HG03103 (cell line): Measurements from ENCODE around the gene MIPEP.

Experiments used
- ATAC-seq: cut with Tn5 transposase; IDR thresholded peaks from one replicate; pipeline ENCODE4 v1.9.1; 2021; ENCODE audit warnings: low read depth; ENCODE audit not compliant: unreplicated experiment

MIPEP gene

DNA sequence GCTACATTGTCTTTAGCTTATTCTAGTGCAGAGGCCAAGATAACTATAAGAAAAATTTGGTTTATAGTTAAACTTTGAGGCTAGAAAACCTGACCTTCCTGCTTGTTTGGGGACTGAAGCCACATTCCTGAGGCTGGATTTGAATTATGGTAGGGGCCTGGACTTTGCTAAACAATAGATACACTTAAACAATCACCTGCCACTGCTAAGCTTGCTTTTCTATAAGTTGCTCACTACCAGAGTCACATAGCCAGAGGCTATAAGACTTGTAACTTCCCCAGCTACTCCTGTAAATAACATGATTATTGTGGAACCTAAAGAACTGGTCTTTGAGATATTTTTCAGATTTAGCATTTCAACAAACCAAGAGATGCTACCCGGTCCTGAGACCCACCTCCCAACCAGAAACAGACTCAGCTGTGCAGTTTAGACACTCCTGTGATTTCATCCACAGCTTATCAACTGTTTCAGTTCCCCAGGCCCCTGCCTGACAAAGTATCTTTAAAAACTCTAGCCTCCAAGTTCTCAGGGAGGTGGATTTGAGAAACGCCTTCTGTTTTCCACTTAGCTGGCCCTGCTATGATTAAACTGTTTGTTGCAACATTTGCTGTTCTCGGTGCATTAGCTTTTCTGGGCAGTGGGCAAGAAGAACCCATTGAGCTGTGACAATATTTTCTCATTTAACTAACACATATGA, 77.7 kb downstream of the MIPEP start:
- ATAC-seq, result no peak

DNA sequence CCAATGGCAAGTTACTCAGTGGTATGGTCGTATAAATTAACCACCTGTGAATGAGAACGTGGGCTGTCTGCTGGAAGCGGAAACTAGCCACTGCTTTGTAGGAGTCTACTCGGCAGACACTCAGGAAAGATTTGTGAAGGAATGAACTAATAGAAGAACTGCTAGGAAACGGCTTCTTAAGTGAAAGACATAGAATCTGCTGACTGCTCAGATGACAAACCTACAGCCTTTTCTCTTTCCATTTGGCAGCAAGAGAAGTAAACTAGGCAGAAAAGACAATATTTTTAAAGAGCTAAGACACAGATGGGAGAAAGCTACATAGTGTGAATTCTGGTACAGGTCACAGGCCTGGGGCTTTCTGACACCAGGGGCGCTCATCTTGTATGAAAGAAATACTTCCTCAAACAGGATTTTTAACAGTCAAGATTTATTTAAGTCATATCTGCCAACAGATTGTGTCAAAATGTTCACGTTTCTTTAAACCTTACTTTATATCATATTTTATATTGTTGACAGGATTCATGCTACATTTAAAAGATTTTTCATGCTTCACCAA, 78.4 kb downstream of the MIPEP start:
- ATAC-seq, result no peak

DNA sequence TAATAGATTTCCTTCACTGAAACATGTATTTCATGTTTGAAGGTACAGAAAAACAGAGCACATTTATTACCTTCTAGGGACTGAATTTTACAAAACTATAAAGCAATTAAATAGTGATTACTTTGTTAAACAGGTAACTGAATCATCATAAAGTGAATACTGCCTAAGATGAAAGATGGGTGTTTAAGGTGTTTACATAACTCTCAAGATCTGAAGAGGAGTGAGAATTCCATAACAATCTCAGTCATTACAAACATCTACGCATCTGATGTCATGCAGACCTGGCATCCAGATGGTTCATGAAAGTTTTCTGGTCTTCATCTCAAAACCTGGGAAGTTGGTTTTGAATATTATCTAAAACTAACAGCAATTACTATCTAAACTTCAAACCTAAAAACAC, 80.4 kb downstream of the MIPEP start:
- ATAC-seq, result no peak

- ATAC-seq, result peak; percentile 12
These were observed 82.2 kb downstream of the MIPEP start for GRCh38 chr13:23806874-23807526.

DNA sequence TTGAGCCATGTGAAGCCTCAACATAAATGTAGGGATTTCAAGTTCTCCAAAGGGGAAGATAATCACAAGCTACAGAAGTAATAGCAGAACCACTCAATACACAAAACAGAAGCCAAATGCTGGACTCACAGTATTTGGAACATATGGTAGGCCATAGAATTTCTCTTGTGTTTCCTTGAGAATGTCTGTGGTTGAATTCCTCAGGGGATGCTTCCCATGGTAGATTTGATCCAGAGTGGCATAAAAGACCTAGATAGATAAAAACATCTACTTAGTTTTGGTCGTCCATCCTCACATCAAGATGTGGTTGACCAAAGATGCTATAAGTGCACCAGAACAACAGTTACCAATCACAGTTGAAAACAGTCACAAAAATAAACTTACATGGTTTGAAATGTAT, 83.4 kb downstream of the MIPEP start:
- ATAC-seq, result no peak

DNA sequence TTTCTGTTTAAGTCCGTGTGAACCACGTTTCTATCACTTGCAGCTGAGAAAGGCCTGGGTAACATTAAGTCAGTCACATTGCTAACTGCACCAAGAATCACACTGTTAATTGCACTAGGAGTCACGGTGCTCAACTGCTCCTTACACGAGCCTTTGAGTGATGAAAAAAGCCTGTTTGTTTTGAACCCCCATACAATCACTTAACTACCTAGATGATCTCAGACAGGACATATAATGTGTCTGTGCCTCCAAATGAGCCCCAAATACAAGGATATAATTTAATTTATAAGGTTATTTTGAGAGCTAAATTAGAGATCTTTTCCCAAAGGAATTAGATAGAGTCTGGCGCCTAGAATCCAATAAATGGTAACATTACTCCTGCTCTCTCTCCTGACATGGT, 84.1 kb downstream of the MIPEP start:
- ATAC-seq, result no peak

- ATAC-seq, result no peak
These were observed 85.0 kb downstream of the MIPEP start for GRCh38 chr13:23804166-23804565.

DNA sequence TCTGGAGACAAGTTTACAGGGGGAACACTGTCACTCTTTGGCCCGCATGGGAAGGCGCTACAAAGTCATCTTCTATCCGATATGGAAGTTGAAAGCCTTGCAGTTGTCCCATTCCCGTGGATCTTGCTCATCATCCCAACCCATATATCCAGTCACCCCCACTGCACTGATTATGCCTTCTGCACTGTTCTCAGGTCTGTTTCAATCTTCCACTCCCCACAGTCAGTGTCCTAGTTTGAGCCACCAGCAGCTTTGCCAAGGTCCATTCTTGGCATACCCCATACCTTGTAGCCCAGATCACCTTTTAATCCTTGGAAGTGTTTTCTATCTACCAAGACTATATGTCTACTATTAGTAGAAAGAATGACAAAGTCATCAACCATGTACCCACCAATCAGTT, 88.1 kb downstream of the MIPEP start:
- ATAC-seq, result no peak

GRCh38 chr13:23799945-23800344, 89.3 kb downstream of the MIPEP start:
- peak; percentile 78 for ATAC-seq

GRCh38 chr13:23797276-23797903, 91.8 kb downstream of the MIPEP start:
- ATAC-seq, result no peak

DNA sequence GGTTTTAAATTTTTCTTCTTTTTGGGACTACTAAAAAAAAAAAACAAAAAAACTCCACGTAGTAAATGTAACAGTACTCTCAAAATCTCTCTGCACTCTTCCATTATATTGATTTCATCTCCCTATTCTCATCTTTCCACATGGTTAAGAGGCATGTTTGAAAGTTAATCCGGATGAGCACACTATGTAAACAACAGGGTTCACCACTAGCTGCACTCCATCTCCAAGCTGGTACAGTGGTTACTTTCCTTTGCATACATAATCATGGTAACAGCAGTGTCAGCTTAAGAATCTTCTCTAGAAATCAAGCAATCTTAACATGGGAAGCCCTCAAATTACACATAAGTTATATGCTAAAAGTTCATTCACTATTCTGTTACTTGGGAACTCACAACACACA, 92.6 kb downstream of the MIPEP start:
- ATAC-seq, result no peak

DNA sequence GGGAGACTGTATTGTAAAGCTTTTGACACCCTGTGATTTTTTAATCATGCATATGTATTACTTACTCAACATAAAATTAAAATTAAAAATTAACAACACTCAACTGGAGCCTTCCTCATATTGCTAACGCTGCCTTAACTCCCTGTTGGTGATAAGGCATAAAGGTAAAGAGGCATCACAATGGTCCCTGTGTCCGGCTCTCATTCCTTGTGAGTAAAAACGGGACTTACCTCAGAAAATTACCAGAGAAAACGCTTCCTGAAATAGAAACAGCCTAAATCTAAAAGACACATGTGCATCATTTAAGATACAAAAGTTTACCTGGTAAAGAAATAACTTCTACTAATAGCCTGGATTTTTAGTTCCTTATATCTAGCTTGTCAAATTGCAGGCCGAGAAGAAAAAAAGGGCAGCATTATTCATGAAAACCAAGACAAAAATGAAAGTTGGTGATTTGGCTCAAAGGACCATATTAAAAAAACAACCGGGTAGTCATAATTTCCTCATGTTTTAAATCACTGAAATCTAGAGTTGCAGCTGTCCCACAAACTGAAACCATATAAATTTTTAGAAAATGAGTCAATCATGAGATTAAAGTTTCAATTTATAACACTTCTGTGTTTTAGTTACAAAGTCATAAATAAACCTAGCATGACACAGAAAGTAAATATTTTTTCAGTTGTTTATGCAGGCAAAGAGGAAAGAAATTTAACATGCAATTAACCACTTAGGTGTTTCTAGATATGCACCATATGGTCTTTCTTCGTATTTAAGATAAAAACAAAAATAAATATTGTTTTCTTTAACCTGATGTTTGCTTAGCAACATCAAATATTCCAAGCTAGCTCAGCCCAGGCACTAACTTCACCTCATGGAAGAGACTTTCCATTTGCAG, 94.7 kb downstream of the MIPEP start:
- ATAC-seq, result peak; percentile 48

- ATAC-seq, result no peak
These were observed 95.5 kb downstream of the MIPEP start for GRCh38 chr13:23793711-23794110.

DNA sequence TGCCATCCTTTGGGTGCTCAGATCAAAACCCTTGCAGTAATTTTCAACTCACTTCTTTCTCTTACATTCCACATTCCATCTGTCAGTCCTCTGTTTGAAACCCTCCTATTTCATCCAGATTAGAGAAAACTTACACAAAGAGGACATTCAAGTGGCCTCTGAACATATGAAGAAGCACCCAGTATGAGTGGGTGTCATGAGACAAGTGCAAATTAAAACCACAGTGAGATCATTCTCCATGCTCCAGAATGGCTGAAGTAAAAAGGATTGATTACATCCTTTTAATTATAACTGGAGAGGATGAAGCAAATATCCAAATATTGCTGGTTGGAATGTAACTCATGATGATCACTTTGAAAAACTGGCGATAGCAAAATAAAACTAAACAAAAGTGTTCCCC, 96.5 kb downstream of the MIPEP start:
- no peak for ATAC-seq

GRCh38 chr13:23790577-23791170, 98.5 kb downstream of the MIPEP start:
- ATAC-seq, result no peak

- no peak for ATAC-seq
These were observed 99.4 kb downstream of the MIPEP start for GRCh38 chr13:23789576-23790346.

DNA sequence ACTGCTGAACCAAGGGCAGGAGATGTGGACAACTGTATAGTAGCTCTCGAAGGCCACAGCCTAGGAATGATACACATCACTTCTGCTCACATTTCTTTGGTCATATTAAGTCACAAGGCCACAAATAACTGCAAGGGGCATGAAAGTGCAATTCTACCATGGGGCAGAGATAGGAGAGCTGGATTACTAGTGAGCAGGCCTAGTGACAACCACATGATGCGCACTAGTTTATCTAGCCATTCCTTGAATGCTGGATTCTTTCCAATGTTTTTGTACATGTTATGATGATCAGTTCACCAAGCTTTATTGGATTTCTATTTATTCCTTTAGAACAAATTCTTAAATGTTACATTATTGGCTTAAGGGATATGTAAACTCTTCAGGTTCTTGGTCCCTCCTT, 100.7 kb downstream of the MIPEP start:
- no peak for ATAC-seq

- no peak for ATAC-seq
These were observed 101.7 kb downstream of the MIPEP start for GRCh38 chr13:23787464-23787863.

DNA sequence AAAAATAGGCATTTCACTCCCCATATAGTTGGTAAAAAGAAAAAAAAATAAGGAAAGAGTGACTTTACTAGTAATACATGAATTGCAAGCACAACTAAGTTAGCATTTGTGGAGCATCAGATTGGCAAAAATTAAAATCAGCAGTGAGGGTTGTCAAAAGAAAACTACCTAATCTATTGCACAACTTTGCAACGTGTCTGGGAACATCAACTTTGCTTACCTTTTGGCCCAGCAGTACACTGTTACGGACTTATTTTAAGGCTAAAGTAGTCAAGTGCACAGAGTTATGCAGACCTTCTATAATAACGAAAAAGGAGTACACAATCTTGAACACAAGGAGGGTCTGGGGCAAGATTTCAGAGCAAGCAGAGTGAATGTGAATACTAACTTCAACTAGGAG, 102.6 kb downstream of the MIPEP start:
- no peak for ATAC-seq

DNA sequence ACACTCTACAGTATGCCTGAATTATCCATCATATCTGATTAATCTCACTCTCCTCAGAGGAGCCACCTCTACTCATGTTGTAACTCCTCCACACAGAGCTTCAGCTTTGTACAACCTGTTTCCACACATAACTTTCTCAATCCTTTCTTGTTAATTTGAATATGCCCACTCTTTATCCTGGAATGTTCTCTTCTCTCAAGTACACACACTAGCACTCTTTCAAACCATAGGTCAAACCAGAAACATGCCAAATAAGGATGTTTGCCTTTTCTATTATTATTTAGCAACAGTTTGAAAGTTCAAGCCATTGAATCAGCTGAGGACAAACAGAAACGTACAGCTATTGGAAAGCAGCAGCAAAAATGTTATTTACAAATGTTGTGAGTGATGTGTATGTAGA, 110.3 kb downstream of the MIPEP start:
- ATAC-seq, result no peak
